Right lobe of liver (tissue), 4 donors: ENCODE data around the gene COL6A5.

ENCODE experiments used
- CTCF ChIP-seq, 4 donors: fragments of 200-600 bp in 3 of 4; fragments of 450-650 bp in 1 of 4; IDR thresholded peaks; one replicate each; pipeline versions ENCODE4 v1.5.1 to v1.8.0; 2016 to 2022; ENCODE audit warnings: antibody characterized with exemption in 4 of 4, mild to moderate bottlenecking in 2 of 4
- POLR2A ChIP-seq: fragments of 450-650 bp; IDR thresholded peaks from one replicate; pipeline ENCODE4 v1.6.1; 2017; ENCODE audit warnings: antibody characterized with exemption, mild to moderate bottlenecking
- donor health status: DM: no; HTN: no; CAD: no.
- donor health status: DM: no; HTN: no; CAD: no.
- donor health status: DM: no; HTN: yes; CAD: no.

GRCh38 chr3:130465521-130465920 is 120.0 kb downstream of the COL6A5 start:
- no peak for TF ChIP-seq CTCF (IDR thresholded peaks at IDR 0.05)
- TF ChIP-seq POLR2A = no peak
